Stimulated activated memory B cell treated with anti-CD40 and anti-IgM and Interleukin-4, amounts not matched to agents 10 μg/mL and 1 μg/mL and 100 μg/mL, for 72 hours (primary cell): ENCODE measurements around the gene TRABD2B.

Experiments
- ATAC-seq: fragments of 150-1000 bp; cut with Tn5 transposase; 2 replicates; pipeline ENCODE4 v1.10.0; 2021
- H3K27ac Mint-ChIP-seq: one replicate; pipeline ENCODE4 v1.8.0; 2022; ENCODE audit warnings: mild to moderate bottlenecking, mixed read lengths
- H3K27me3 Mint-ChIP-seq: one replicate; pipeline ENCODE4 v1.8.0; 2022; ENCODE audit warnings: mixed read lengths
- H3K36me3 Mint-ChIP-seq: one replicate; pipeline ENCODE4 v1.8.0; 2022; ENCODE audit warnings: mixed read lengths
- H3K4me1 Mint-ChIP-seq: one replicate; pipeline ENCODE4 v1.8.0; 2022; ENCODE audit warnings: mixed read lengths
- H3K4me3 Mint-ChIP-seq: one replicate; pipeline ENCODE4 v1.8.0; 2022; ENCODE audit warnings: mild to moderate bottlenecking, moderate library complexity, mixed read lengths
- H3K9me3 Mint-ChIP-seq: one replicate; pipeline ENCODE4 v1.8.0; 2022; ENCODE audit warnings: mixed read lengths

Gene TRABD2B

DNA sequence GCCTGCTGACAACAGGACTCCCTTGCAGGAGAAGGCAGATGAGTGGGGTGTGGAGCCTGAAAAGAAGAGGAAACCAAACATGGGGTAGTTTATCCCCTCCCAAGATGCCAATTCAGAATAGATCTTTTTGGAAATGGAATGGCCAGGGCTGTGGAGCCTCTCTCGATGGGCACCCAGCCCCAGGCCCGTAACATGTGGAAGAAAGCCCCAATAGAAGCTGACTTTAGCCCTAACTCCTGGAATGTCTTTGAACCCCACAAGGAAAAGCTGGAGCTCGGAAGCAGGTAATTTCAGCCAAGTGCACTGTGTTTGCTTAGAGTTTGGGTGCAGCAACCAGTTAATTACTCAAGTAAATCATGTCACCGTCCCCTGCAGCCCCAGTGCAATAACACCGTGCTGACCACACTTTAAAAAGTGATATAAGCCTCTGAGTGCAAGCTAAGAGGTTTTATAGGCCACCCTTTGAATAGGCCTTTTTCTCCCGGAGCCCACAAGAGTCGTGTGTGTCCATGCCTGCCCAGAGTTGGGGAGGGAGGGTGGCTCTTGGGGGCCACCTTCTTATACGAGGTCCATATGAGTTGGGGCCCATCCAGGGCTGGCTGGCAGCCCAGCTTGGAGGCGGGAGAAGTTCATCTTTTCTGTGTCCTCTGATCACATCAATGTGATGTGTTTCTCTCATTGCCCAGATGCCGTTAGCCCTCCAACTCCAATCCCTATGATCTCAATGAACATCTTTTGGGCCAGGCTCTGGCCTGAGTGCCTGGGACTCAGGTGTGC lies 153.2 kb downstream of the TRABD2B start:
- Mint-ChIP-seq H3K4me3 (no peak overlapping the region), H3K4me1 (no peaks in the 10 kb centered on the region), H3K9me3 (no peaks in the 10 kb centered on the region), H3K36me3 (no peaks in the 10 kb centered on the region), H3K27me3 (peaks cover 26% of the 10 kb centered on the region), H3K27ac (no peak overlapping the region)
- no peak for ATAC-seq

DNA sequence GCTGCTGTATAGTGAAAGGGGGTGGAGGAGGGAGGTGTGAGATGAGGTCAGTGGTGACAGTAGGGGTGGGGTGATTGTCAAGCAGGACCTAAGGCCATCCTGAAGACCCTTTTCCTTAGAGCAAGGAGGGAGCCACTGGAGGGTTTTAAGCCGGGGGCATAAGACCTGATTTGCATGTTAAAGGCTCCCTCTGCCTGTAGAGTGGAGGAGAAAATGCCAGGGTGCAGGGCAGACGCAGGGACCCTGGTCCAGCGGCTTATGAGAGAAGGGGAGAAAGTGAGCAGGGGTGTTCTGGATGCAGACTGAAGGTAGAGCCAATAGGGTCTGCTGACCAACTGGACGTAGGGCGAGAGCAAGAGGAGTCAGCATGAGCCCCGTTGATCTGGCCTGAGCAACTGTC lies 154.1 kb downstream of the TRABD2B start:
- Mint-ChIP-seq H3K27ac (no peak overlapping the region), H3K4me1 (no peaks in the 10 kb centered on the region), H3K9me3 (no peaks in the 10 kb centered on the region), H3K36me3 (no peaks in the 10 kb centered on the region), H3K27me3 (peaks cover 26% of the 10 kb centered on the region), H3K4me3 (no peak overlapping the region)
- ATAC-seq: no peak

DNA sequence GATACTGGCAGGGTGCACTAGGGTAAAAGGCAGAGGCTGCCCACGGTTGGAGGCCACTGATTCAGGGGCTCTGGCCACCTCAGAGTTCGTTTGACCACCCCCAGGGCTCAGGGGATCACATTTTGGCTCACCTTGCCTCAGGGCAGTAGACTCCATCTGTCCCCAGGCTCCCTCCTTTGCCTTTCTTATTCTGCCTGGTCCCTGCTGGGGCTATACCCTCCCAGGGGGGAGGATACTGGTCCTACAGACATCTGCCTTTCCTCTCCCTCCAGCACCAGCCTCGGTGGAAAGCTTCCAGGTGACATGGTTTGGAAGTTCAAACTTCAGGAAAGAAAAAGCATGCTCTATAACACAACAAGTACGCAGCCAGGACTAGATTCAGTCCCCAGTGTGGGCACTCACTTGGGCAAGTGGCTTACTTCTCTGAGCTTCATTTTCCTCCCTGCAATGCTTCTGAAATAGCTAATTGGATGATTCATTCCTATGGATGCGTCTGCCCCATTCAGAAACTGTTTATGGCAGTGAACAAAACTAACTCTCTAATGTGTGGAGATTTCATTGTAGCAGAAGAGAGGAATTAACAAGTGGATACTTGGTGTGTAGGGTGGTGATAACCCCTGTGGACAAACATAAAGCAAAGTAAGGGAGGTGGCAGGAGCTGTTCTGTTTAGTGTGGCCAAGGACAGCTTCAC lies 154.8 kb downstream of the TRABD2B start:
- no peak for ATAC-seq
- peaks cover 26% of the 10 kb centered on the region for H3K27me3 Mint-ChIP-seq
- no peaks in the 10 kb centered on the region for H3K36me3 Mint-ChIP-seq
- H3K4me1 Mint-ChIP-seq: no peaks in the 10 kb centered on the region
- no peak overlapping the region for H3K4me3 Mint-ChIP-seq
- H3K27ac Mint-ChIP-seq: no peak overlapping the region
- H3K9me3 Mint-ChIP-seq: no peaks in the 10 kb centered on the region

DNA sequence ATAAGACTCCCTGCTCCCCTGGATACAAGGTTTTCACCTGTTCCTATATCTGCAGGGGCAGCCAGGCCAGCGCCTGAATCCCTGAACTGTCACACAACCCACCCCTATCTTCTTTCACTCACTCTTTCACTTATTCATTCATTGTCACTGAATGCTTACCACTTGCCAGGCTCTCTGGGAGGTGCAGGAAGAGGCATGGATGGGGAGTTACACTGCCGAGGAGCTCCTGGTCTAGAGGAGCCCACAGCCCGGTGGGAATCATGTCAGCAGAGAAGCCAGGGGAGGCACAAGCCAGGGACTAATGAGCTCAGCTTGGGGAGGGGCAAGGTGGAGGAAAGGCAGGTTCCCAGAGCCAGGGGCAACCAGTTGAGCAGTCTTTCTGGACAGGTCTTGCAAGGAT lies 155.8 kb downstream of the TRABD2B start:
- no peak for ATAC-seq
- Mint-ChIP-seq H3K27me3 (peaks cover 26% of the 10 kb centered on the region), H3K36me3 (no peaks in the 10 kb centered on the region), H3K4me1 (no peaks in the 10 kb centered on the region), H3K4me3 (no peak overlapping the region), H3K9me3 (no peaks in the 10 kb centered on the region), H3K27ac (no peak overlapping the region)

DNA sequence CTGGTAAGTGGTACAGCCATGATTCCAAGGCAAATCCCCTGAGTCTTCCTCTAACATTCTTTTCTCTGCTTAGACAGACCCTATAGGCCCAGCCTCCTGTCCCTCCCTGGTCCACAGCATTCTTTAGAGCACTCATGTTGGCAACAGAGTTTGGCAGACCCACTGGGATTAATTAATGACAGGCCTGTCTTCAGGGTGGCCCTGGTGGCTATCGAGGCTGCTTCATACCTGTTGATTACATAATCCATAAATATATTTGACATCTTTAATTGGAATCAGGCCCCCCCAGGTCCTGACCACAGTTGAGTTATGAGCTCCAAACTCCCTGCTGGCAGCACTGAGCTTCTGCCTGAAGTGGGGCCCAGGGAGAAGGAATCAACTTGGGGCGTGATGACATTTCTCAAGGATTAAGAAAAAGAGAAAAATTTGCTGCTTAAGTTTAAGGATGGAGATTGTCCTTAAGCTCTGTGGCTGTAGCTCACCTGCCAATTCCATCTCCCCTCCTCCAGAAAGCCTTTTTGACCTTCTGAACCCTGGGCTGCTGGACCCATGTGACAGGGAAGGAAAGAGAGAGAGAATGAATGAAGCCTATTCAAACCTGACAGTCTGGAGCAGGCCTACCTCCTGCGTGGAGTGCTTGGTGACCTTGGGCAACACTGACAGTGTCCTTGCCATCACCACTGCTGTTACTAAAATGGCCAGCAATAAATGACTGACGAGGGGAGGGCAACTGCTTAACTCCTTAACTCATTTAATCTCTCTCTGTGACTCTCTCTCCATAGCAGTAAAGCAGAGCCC lies 156.6 kb downstream of the TRABD2B start:
- Mint-ChIP-seq H3K27me3 (peaks cover 26% of the 10 kb centered on the region), H3K27ac (no peak overlapping the region), H3K4me1 (no peaks in the 10 kb centered on the region), H3K9me3 (peaks cover 2% of the 10 kb centered on the region), H3K36me3 (no peaks in the 10 kb centered on the region), H3K4me3 (no peak overlapping the region)
- ATAC-seq: no peak

DNA sequence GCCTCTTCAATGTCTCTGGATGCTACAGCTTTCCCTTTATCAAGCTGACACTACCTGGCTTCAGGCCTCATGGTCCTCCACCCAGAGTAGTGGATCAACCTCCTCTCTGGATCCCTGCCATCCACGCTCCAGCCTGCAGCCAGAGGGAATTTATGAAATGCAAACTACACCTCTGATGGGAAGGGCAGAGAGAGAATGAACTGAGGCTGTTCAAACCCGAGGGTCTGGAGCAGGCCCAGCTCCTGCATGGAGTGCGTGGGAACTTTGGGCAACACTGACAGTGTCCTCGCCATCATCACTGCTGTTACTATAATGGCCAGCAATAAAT lies 157.8 kb downstream of the TRABD2B start:
- H3K27ac Mint-ChIP-seq: no peak overlapping the region

DNA sequence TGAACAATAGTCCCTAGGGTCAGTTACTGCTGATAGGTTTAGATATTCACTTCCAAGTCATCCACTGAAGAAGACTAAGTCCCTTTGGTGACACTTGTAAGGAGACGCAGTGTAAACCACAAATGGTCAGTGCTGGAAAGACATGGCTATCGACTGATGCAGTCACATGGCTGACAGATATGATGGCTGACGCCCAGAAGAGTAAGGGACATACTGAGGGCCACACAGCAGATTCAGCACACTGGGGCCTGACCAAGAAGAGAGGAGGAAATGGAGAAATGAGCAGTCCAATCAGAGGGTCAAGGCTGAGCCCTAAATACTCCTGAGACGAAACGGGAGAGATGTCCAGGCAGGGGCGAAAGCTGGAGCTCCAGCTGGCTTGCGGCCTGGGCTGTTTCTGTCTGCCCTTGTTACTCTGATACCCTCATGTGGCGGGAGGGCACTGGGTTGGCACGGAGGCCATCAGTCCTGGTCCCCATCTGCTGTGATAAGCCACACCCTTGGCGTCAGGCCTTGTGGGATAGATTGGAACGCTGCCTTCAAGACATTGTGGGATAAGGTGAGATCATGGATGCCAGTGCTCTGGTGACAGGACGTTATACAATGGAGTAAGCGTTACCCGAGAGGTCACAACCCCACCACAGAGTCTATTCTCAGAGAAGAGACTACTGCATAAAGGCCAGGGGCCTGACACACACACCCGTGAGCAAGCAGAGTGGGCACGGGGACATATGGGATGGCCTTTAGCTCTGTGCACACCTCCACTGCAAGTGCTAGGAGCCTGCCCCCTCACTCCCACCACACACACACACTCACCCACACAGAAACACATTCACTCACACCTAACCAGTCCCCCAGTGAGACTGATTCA lies 158.4 kb downstream of the TRABD2B start:
- H3K9me3 Mint-ChIP-seq: peaks cover 8% of the 10 kb centered on the region
- no peak overlapping the region for H3K27ac Mint-ChIP-seq
- no peaks in the 10 kb centered on the region for H3K4me1 Mint-ChIP-seq
- H3K4me3 Mint-ChIP-seq: no peak overlapping the region
- peaks cover 15% of the 10 kb centered on the region for H3K27me3 Mint-ChIP-seq
- H3K36me3 Mint-ChIP-seq: no peaks in the 10 kb centered on the region
- ATAC-seq: no peak

More for the DNA sequence above, 157.8 kb downstream of the TRABD2B start:
- Mint-ChIP-seq H3K4me1 (no peaks in the 10 kb centered on the region), H3K36me3 (no peaks in the 10 kb centered on the region), H3K4me3 (no peak overlapping the region), H3K27me3 (peaks cover 18% of the 10 kb centered on the region), H3K9me3 (peaks cover 8% of the 10 kb centered on the region)
- no peak for ATAC-seq

DNA sequence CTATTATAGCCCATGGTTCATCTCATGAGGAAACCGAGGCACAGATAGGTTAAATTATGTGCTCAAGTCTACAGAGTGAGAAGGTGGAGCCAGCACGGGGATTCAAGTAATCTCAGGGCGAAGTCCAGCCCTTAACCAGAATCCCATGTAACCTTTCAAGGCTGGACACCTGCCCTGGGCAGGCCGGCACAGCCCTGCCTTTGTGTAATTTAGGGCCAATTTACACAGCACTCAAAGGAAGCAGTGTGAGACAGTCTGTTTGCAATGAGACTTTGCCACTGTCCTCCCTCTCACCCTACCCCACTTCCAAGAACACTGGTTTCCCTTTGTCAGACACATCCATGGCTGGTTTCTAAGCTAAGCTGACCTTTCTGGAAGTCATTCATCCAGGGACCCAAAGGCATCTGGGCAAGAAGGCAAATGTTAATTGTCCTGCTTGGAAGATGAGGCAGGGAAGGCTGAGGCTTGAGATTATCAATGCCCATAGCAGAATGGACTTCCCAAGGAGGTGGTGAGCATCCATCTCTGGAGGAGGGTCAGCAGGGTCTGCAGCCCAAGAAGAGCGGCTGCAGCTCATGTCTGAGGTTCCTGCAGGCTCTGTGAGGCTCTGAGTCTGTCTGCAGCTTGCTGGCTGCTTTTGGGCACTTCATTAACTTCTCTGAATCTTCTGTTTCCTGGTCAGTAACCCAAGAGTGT lies 159.2 kb downstream of the TRABD2B start:
- Mint-ChIP-seq H3K4me3 (no peak overlapping the region), H3K27me3 (peaks cover 8% of the 10 kb centered on the region), H3K4me1 (no peaks in the 10 kb centered on the region), H3K36me3 (no peaks in the 10 kb centered on the region), H3K27ac (no peak overlapping the region), H3K9me3 (peaks cover 10% of the 10 kb centered on the region)
- no peak for ATAC-seq

DNA sequence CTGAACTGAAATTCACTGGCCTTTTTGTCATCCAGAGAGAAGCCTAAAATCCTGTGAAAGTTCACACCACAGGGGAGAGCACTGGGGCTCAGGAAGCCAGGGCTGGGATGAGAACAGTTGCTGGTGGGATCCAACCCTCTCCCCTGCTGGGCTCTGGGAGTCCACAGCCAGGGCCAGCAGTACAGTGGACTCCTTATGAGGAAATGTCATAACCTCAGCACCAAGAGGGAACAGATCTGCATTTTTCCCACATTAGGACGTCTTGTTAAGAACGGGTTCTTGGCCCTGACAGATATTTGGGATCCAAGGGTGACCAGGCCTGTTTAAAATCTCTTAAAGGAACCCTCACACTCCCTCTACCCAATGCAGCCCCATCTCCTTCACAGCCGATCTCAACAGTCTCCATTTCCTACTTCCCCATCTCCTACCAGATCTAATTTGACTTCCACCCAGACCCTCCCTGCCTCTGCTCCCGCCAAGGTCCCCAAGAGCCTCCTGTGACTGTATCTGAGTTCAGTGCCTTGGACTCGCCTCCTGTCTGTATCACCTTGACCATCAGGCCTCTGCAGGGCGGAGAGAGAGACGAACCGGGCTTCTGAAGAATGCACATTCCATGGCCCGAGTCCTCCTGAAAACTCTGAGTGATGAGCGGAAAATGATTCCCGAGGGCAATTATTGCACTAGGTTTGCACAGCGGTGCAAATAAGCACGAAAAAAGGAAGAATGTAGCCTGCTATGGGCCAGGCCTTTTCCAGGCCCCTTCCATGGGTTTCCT lies 159.9 kb downstream of the TRABD2B start:
- H3K36me3 Mint-ChIP-seq: no peaks in the 10 kb centered on the region
- no peak overlapping the region for H3K27ac Mint-ChIP-seq
- H3K9me3 Mint-ChIP-seq: peaks cover 10% of the 10 kb centered on the region
- ATAC-seq: no peak
- H3K4me3 Mint-ChIP-seq: no peak overlapping the region
- H3K27me3 Mint-ChIP-seq: peaks cover under 1% of the 10 kb centered on the region
- H3K4me1 Mint-ChIP-seq: no peaks in the 10 kb centered on the region

DNA sequence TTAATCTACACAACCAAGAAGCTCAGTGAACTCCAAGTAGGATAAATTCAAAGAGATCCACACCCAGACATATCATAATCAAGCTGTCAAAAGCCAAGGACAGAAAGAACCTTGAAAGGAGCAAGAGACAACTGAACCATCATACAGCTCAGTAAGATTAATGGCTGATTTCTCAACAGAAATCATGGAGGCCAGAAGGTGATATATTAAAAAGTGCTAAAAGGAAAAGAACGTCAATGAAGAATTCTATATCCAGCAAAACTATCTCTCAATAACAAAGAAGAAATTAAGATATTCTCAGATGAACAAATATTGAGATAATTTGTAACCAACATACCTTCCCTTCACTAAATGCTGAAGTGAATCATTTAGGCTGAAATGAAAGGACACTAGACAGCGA lies 161.8 kb downstream of the TRABD2B start:
- peaks cover 10% of the 10 kb centered on the region for H3K27me3 Mint-ChIP-seq
- H3K27ac Mint-ChIP-seq: no peak overlapping the region
- peaks cover 10% of the 10 kb centered on the region for H3K9me3 Mint-ChIP-seq
- ATAC-seq: no peak
- H3K4me1 Mint-ChIP-seq: no peaks in the 10 kb centered on the region
- no peak overlapping the region for H3K4me3 Mint-ChIP-seq
- no peaks in the 10 kb centered on the region for H3K36me3 Mint-ChIP-seq

DNA sequence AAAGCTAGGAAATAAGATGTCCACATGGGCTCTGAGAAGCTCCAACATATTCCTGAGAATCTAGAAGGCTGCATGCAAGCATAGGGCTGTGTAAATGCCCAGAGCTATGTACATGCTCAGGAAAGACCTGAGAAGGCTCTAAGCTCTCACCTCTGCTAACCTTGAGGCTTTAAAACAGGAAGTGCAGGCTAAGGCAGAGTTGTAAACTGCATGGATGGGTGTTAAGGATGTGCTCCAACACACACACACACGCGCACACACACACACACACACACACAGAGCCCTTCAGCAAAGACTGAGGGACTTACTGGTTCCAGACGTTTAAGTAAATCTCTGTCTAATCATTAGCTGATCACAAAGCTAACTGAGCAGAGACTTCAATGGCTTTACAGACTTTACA lies 162.9 kb downstream of the TRABD2B start:
- no peaks in the 10 kb centered on the region for H3K4me1 Mint-ChIP-seq
- no peak overlapping the region for H3K4me3 Mint-ChIP-seq
- no peak overlapping the region for H3K27ac Mint-ChIP-seq
- H3K27me3 Mint-ChIP-seq: peaks cover 21% of the 10 kb centered on the region
- H3K36me3 Mint-ChIP-seq: no peaks in the 10 kb centered on the region
- no peak for ATAC-seq
- H3K9me3 Mint-ChIP-seq: peaks cover 10% of the 10 kb centered on the region

DNA sequence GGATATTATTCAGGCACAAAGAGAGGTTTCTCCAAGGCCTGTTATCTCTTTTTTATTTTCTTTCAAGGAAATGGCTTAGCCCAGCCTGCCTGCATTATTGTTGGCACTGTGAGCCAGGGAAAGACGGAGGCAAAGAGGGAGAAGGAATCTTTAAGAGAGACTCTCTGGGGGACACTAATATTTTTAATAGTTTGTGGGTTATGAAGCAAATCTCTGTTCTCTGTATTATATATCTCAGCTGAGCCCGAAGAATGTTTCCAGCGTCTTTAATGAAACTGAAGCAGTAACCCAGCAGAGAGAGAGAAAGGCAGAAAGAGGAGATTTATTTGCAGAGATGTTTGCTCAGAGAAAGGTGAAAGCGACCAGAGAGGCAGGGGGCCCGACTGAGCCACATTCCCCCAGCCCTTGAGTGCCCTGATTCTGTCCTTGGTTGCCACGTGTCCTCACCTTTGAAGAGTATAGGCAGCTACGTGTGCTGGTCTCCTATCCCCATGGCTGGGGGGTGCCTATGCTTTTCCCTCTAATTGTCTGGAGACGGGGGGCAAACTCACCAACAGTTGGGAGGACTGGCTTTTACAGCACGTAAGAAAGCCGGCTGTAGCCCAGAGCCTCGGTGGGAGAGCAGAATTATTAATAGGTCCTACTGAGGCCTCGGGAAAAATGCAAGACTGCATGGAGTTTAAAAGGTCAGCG lies 166.4 kb downstream of the TRABD2B start:
- Mint-ChIP-seq H3K27me3 (peaks cover 23% of the 10 kb centered on the region), H3K4me1 (no peaks in the 10 kb centered on the region), H3K9me3 (peaks cover 10% of the 10 kb centered on the region), H3K27ac (no peak overlapping the region), H3K4me3 (no peak overlapping the region), H3K36me3 (no peaks in the 10 kb centered on the region)
- no peak for ATAC-seq

DNA sequence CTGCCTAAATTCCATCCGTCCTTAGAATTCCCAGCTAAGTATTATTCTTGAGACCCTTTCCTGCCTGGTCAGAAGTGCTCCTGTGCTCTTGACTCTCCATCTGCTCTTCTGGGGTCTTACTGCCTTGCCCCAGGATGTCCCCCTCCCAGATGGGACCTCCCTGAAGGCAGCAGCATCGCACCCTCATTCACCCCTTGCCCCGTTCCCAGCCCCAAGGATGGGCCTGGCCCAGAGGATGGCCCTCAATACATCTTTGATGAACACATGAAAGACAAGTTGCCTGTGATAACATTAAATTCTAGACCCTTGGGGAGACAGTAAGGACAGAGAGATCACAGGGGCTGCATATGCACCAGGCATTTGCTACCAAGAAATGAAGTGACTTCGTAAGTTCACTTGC lies 167.2 kb downstream of the TRABD2B start:
- Mint-ChIP-seq H3K9me3 (peaks cover 3% of the 10 kb centered on the region), H3K36me3 (no peaks in the 10 kb centered on the region), H3K4me1 (no peaks in the 10 kb centered on the region), H3K27me3 (peaks cover 23% of the 10 kb centered on the region), H3K4me3 (no peak overlapping the region), H3K27ac (no peak overlapping the region)
- ATAC-seq: no peak
